ENCODE data around the gene MCC.

DNA sequence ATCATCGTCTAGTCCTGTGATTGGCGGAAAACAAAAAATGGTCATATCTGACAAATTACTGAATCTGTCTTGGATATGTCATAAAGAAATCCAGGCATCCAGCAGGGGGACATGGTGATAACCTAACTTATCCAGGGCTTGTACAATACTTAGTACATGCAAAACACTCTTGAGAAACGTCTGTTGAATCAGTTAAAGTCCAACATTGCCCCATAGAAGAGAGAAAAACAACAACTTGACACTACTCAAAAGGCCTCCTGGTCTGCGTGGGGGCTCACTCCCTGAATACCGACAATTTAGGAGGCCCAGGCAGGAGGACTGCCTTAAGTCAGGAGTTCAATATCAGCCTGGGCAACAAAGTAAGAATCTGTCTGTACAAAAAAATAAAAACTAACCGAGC is 294.1 kb downstream of the MCC start:
- TF ChIP-seq, protein P1, sequence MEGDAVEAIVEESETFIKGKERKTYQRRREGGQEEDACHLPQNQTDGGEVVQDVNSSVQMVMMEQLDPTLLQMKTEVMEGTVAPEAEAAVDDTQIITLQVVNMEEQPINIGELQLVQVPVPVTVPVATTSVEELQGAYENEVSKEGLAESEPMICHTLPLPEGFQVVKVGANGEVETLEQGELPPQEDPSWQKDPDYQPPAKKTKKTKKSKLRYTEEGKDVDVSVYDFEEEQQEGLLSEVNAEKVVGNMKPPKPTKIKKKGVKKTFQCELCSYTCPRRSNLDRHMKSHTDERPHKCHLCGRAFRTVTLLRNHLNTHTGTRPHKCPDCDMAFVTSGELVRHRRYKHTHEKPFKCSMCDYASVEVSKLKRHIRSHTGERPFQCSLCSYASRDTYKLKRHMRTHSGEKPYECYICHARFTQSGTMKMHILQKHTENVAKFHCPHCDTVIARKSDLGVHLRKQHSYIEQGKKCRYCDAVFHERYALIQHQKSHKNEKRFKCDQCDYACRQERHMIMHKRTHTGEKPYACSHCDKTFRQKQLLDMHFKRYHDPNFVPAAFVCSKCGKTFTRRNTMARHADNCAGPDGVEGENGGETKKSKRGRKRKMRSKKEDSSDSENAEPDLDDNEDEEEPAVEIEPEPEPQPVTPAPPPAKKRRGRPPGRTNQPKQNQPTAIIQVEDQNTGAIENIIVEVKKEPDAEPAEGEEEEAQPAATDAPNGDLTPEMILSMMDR (IDR thresholded peaks at IDR 0.05; ENCODE audit: insufficient read depth, low read length) = no peak
- TF ChIP-seq POLR2AphosphoS5 (IDR thresholded peaks at IDR 0.05; ENCODE audit: low read depth) (no peak), GABPA (IDR thresholded peaks at IDR 0.05; ENCODE audit: low read depth) (no peak), SPI1 (IDR thresholded peaks at IDR 0.05; ENCODE audit: borderline replicate concordance, low read depth) (no peak)
- TF ChIP-seq, protein P2, sequence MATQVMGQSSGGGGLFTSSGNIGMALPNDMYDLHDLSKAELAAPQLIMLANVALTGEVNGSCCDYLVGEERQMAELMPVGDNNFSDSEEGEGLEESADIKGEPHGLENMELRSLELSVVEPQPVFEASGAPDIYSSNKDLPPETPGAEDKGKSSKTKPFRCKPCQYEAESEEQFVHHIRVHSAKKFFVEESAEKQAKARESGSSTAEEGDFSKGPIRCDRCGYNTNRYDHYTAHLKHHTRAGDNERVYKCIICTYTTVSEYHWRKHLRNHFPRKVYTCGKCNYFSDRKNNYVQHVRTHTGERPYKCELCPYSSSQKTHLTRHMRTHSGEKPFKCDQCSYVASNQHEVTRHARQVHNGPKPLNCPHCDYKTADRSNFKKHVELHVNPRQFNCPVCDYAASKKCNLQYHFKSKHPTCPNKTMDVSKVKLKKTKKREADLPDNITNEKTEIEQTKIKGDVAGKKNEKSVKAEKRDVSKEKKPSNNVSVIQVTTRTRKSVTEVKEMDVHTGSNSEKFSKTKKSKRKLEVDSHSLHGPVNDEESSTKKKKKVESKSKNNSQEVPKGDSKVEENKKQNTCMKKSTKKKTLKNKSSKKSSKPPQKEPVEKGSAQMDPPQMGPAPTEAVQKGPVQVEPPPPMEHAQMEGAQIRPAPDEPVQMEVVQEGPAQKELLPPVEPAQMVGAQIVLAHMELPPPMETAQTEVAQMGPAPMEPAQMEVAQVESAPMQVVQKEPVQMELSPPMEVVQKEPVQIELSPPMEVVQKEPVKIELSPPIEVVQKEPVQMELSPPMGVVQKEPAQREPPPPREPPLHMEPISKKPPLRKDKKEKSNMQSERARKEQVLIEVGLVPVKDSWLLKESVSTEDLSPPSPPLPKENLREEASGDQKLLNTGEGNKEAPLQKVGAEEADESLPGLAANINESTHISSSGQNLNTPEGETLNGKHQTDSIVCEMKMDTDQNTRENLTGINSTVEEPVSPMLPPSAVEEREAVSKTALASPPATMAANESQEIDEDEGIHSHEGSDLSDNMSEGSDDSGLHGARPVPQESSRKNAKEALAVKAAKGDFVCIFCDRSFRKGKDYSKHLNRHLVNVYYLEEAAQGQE (IDR thresholded peaks at IDR 0.05; ENCODE audit: insufficient replicate concordance, low read depth) = no peak
